ENCODE results near the gene CHST15.

The CHST15 gene

GRCh38 chr10:124075231-124075955 is 18.0 kb downstream of the CHST15 start:
- no peaks in the 10 kb centered on the region for H3K9me3 ChIP-seq (ENCODE audit: control insufficient read depth, insufficient read depth, low read length)
- WGBS (ENCODE audit: insufficient coverage, insufficient read length), result no CpG with 5 or more reads among the region's 12 CpGs
- 0 out of 2 replicates have a peak, but pooled peaks cover 1% of the 10 kb centered on the region for H3K4me1 ChIP-seq (ENCODE audit: control insufficient read depth, insufficient read depth, low read length)
- no peaks in the 10 kb centered on the region for H3K27me3 ChIP-seq (ENCODE audit: control insufficient read depth, insufficient read depth, low read length)
- H3K27ac ChIP-seq (ENCODE audit: low read length), result no peak overlapping the region
- H3K4me3 ChIP-seq (ENCODE audit: low read length), result no peak overlapping the region
- no peaks in the 10 kb centered on the region for H3K36me3 ChIP-seq (ENCODE audit: control insufficient read depth, insufficient read depth, low read length)
- DNase-seq (ENCODE audit: low read depth, low spot score), result no peak

- no CpG with 5 or more reads among the region's 12 CpGs for WGBS (ENCODE audit: insufficient coverage, insufficient read length)
- H3K4me1 ChIP-seq (ENCODE audit: control insufficient read depth, insufficient read depth, low read length), result 0 out of 2 replicates have a peak, but pooled peaks cover 1% of the 10 kb centered on the region
- H3K27me3 ChIP-seq (ENCODE audit: control insufficient read depth, insufficient read depth, low read length), result no peaks in the 10 kb centered on the region
- no peaks in the 10 kb centered on the region for H3K36me3 ChIP-seq (ENCODE audit: control insufficient read depth, insufficient read depth, low read length)
- no peak overlapping the region for H3K4me3 ChIP-seq (ENCODE audit: low read length)
- H3K9me3 ChIP-seq (ENCODE audit: control insufficient read depth, insufficient read depth, low read length), result no peaks in the 10 kb centered on the region
- H3K27ac ChIP-seq (ENCODE audit: low read length), result no peak overlapping the region
- no peak for DNase-seq (ENCODE audit: low read depth, low spot score)
These were observed 18.8 kb downstream of the CHST15 start for GRCh38 chr10:124074501-124075109.

- no peaks in the 10 kb centered on the region for H3K27me3 ChIP-seq (ENCODE audit: control insufficient read depth, insufficient read depth, low read length)
- H3K36me3 ChIP-seq (ENCODE audit: control insufficient read depth, insufficient read depth, low read length), result no peaks in the 10 kb centered on the region
- no peak overlapping the region for H3K4me3 ChIP-seq (ENCODE audit: low read length)
- WGBS (ENCODE audit: insufficient coverage, insufficient read length), result no CpG with 5 or more reads among the region's 5 CpGs
- H3K9me3 ChIP-seq (ENCODE audit: control insufficient read depth, insufficient read depth, low read length), result no peaks in the 10 kb centered on the region
- 0 out of 2 replicates have a peak, but pooled peaks cover 1% of the 10 kb centered on the region for H3K4me1 ChIP-seq (ENCODE audit: control insufficient read depth, insufficient read depth, low read length)
- no peak for DNase-seq (ENCODE audit: low read depth, low spot score)
- no peak overlapping the region for H3K27ac ChIP-seq (ENCODE audit: low read length)
These were observed 19.4 kb downstream of the CHST15 start for GRCh38 chr10:124073978-124074377.

GRCh38 chr10:124072541-124072940 is 20.9 kb downstream of the CHST15 start:
- Histone ChIP-seq H3K36me3 (ENCODE audit: control insufficient read depth, insufficient read depth, low read length) (no peaks in the 10 kb centered on the region), H3K27me3 (ENCODE audit: control insufficient read depth, insufficient read depth, low read length) (no peaks in the 10 kb centered on the region), H3K27ac (ENCODE audit: low read length) (no peak overlapping the region), H3K4me1 (ENCODE audit: control insufficient read depth, insufficient read depth, low read length) (0 out of 2 replicates have a peak, but pooled peaks cover 1% of the 10 kb centered on the region), H3K4me3 (ENCODE audit: low read length) (no peak overlapping the region), H3K9me3 (ENCODE audit: control insufficient read depth, insufficient read depth, low read length) (no peaks in the 10 kb centered on the region)
- no peak for DNase-seq (ENCODE audit: low read depth, low spot score)
- WGBS (ENCODE audit: insufficient coverage, insufficient read length), result no CpG with 5 or more reads among the region's 3 CpGs

GRCh38 chr10:124072106-124072505 is 21.3 kb downstream of the CHST15 start:
- Histone ChIP-seq H3K27ac (ENCODE audit: low read length) (no peak overlapping the region), H3K9me3 (ENCODE audit: control insufficient read depth, insufficient read depth, low read length) (no peaks in the 10 kb centered on the region), H3K36me3 (ENCODE audit: control insufficient read depth, insufficient read depth, low read length) (no peaks in the 10 kb centered on the region), H3K27me3 (ENCODE audit: control insufficient read depth, insufficient read depth, low read length) (no peaks in the 10 kb centered on the region), H3K4me1 (ENCODE audit: control insufficient read depth, insufficient read depth, low read length) (peaks cover 2% of the 10 kb centered on the region; the same call in 1 of the 2 replicates), H3K4me3 (ENCODE audit: low read length) (no peak overlapping the region)
- WGBS (ENCODE audit: insufficient coverage, insufficient read length), result no CpG with 5 or more reads among the region's 4 CpGs
- DNase-seq (ENCODE audit: low read depth, low spot score), result no peak

GRCh38 chr10:124071141-124071540 is 22.3 kb downstream of the CHST15 start:
- Histone ChIP-seq H3K4me3 (ENCODE audit: low read length) (no peak overlapping the region), H3K27ac (ENCODE audit: low read length) (no peak overlapping the region), H3K4me1 (ENCODE audit: control insufficient read depth, insufficient read depth, low read length) (peaks cover 7% of the 10 kb centered on the region; the same call in 1 of the 2 replicates), H3K27me3 (ENCODE audit: control insufficient read depth, insufficient read depth, low read length) (no peaks in the 10 kb centered on the region), H3K9me3 (ENCODE audit: control insufficient read depth, insufficient read depth, low read length) (no peaks in the 10 kb centered on the region), H3K36me3 (ENCODE audit: control insufficient read depth, insufficient read depth, low read length) (no peaks in the 10 kb centered on the region)
- no CpG with 5 or more reads among the region's 5 CpGs for WGBS (ENCODE audit: insufficient coverage, insufficient read length)
- DNase-seq (ENCODE audit: low read depth, low spot score), result no peak

GRCh38 chr10:124070666-124071065 is 22.7 kb downstream of the CHST15 start:
- Histone ChIP-seq H3K27me3 (ENCODE audit: control insufficient read depth, insufficient read depth, low read length) (no peaks in the 10 kb centered on the region), H3K36me3 (ENCODE audit: control insufficient read depth, insufficient read depth, low read length) (no peaks in the 10 kb centered on the region), H3K4me1 (ENCODE audit: control insufficient read depth, insufficient read depth, low read length) (peaks cover 7% of the 10 kb centered on the region; the same call in 1 of the 2 replicates), H3K4me3 (ENCODE audit: low read length) (no peak overlapping the region), H3K9me3 (ENCODE audit: control insufficient read depth, insufficient read depth, low read length) (no peaks in the 10 kb centered on the region), H3K27ac (ENCODE audit: low read length) (no peak overlapping the region)
- DNase-seq (ENCODE audit: low read depth, low spot score), result no peak
- no CpG with 5 or more reads among the region's 10 CpGs for WGBS (ENCODE audit: insufficient coverage, insufficient read length)

- peaks cover 8% of the 10 kb centered on the region; the same call in 1 of the 2 replicates for H3K4me1 ChIP-seq (ENCODE audit: control insufficient read depth, insufficient read depth, low read length)
- no peaks in the 10 kb centered on the region for H3K27me3 ChIP-seq (ENCODE audit: control insufficient read depth, insufficient read depth, low read length)
- no peak for DNase-seq (ENCODE audit: low read depth, low spot score)
- no peak overlapping the region for H3K27ac ChIP-seq (ENCODE audit: low read length)
- no peaks in the 10 kb centered on the region for H3K9me3 ChIP-seq (ENCODE audit: control insufficient read depth, insufficient read depth, low read length)
- H3K4me3 ChIP-seq (ENCODE audit: low read length), result no peak overlapping the region
- no peaks in the 10 kb centered on the region for H3K36me3 ChIP-seq (ENCODE audit: control insufficient read depth, insufficient read depth, low read length)
- no CpG with 5 or more reads among the region's 11 CpGs for WGBS (ENCODE audit: insufficient coverage, insufficient read length)
These were observed 23.8 kb downstream of the CHST15 start for GRCh38 chr10:124069341-124070264.

GRCh38 chr10:124068929-124069328 is 24.5 kb downstream of the CHST15 start:
- no peak for DNase-seq (ENCODE audit: low read depth, low spot score)
- Histone ChIP-seq H3K9me3 (ENCODE audit: control insufficient read depth, insufficient read depth, low read length) (no peaks in the 10 kb centered on the region), H3K36me3 (ENCODE audit: control insufficient read depth, insufficient read depth, low read length) (no peaks in the 10 kb centered on the region), H3K27ac (ENCODE audit: low read length) (no peak overlapping the region), H3K27me3 (ENCODE audit: control insufficient read depth, insufficient read depth, low read length) (no peaks in the 10 kb centered on the region), H3K4me3 (ENCODE audit: low read length) (no peak overlapping the region), H3K4me1 (ENCODE audit: control insufficient read depth, insufficient read depth, low read length) (peaks cover 8% of the 10 kb centered on the region; the same call in 1 of the 2 replicates)
- no CpG with 5 or more reads among the region's 3 CpGs for WGBS (ENCODE audit: insufficient coverage, insufficient read length)

GRCh38 chr10:124067825-124068400 is 25.5 kb downstream of the CHST15 start:
- H3K36me3 ChIP-seq (ENCODE audit: control insufficient read depth, insufficient read depth, low read length), result no peaks in the 10 kb centered on the region
- WGBS (ENCODE audit: insufficient coverage, insufficient read length), result no CpG with 5 or more reads among the region's 14 CpGs
- H3K4me1 ChIP-seq (ENCODE audit: control insufficient read depth, insufficient read depth, low read length), result peaks cover 8% of the 10 kb centered on the region; the same call in 1 of the 2 replicates

More at GRCh38 chr10:124067825-124068400, 25.5 kb downstream of the CHST15 start:
- no peak overlapping the region for H3K4me3 ChIP-seq (ENCODE audit: low read length)
- no peak for DNase-seq (ENCODE audit: low read depth, low spot score)
- no peak overlapping the region for H3K27ac ChIP-seq (ENCODE audit: low read length)
- H3K9me3 ChIP-seq (ENCODE audit: control insufficient read depth, insufficient read depth, low read length), result no peaks in the 10 kb centered on the region
- no peaks in the 10 kb centered on the region for H3K27me3 ChIP-seq (ENCODE audit: control insufficient read depth, insufficient read depth, low read length)

All from iPS DF 6.9 (cell line).